IMR-90 (cell line): ENCODE measurements around the gene CSRNP3. TPM values are rescaled to one million over a fixed set of nuclear protein-coding genes. Genes with fewer than 3 reads are reported as not detected.

Experiments
- ATAC-seq: fragments of 200-7000 bp; cut with Tn5 transposase; 2 replicates; pipeline ENCODE4 v1.9.1; 2020; ENCODE audit warnings: low read depth, mild to moderate bottlenecking, moderate library complexity
- BruUV-seq: library from RNA; stranded (reverse); fragments of 400-500 nt; replicated peaks from 2 replicates; lab custom pipeline; 2021; lab: Mats Ljungman, UMichigan
- CTCF ChIA-PET: fragments of 300-600 bp; formaldehyde crosslinking; extraction: SDS; loops from one replicate; lab custom pipeline; 2021; ENCODE audit warnings: antibody characterized with exemption; lab: Yijun Ruan, JAX
- POLR2A ChIA-PET: fragments of 300-600 bp; sonication (Branson Sonifier 250); formaldehyde crosslinking; loops from one replicate; lab custom pipeline; 2022; ENCODE audit warnings: antibody characterized with exemption; ENCODE audit not compliant: unreplicated experiment; lab: Charles Lee
- DNase-seq: peaks from one replicate; pipeline ENCODE4 v3.0.0; 2013
- H2AFZ ChIP-seq: replicated peaks from 2 replicates; pipeline ENCODE3; 2013; ENCODE audit warnings: low read length, mild to moderate bottlenecking; ENCODE audit not compliant: poor library complexity
- H2AK5ac ChIP-seq: 2 replicates; pipeline ENCODE4 v1.6.1; 2013; ENCODE audit warnings: low read depth, low read length, inconsistent platforms
- H2AK9ac ChIP-seq: replicated peaks from 2 replicates; pipeline ENCODE3; 2013; ENCODE audit warnings: mild to moderate bottlenecking, low read depth, low read length, moderate library complexity; ENCODE audit not compliant: poor library complexity
- H2BK120ac ChIP-seq: 2 replicates; pipeline ENCODE4 v1.6.1; 2013; ENCODE audit warnings: low read depth, low read length, inconsistent platforms
- H2BK15ac ChIP-seq: 3 replicates; pipeline ENCODE4 v1.6.1; 2013; ENCODE audit warnings: low read depth, low read length, inconsistent platforms
- H2BK20ac ChIP-seq: 2 replicates; pipeline ENCODE4 v1.6.1; 2013; ENCODE audit warnings: low read depth, mild to moderate bottlenecking, inconsistent platforms, low read length, moderate library complexity
- H2BK5ac ChIP-seq: 2 replicates; pipeline ENCODE4 v1.6.1; 2013; ENCODE audit warnings: mild to moderate bottlenecking, low read depth, low read length, inconsistent platforms; ENCODE audit not compliant: poor library complexity, severe bottlenecking
- H3K14ac ChIP-seq: replicated peaks from 2 replicates; pipeline ENCODE4 v1.6.1; 2013; ENCODE audit warnings: low read depth, low read length, inconsistent platforms
- H3K18ac ChIP-seq: 2 replicates; pipeline ENCODE4 v1.6.1; 2013; ENCODE audit warnings: low read depth, low read length, control low read depth
- H3K23ac ChIP-seq: 2 replicates; pipeline ENCODE4 v1.6.1; 2013; ENCODE audit warnings: low read depth, low read length, inconsistent platforms
- H3K27ac ChIP-seq: 2 replicates; pipeline ENCODE4 v1.5.1; 2013; ENCODE audit warnings: mild to moderate bottlenecking, control low read depth, low read length; ENCODE audit not compliant: insufficient read depth
- H3K27me3 ChIP-seq: 2 replicates; pipeline ENCODE4 v1.6.1; 2013; ENCODE audit warnings: low read length; ENCODE audit not compliant: control insufficient read depth, insufficient read depth
- H3K36me3 ChIP-seq: 2 replicates; pipeline ENCODE4 v1.6.1; 2013; ENCODE audit warnings: low read length, mixed read lengths; ENCODE audit not compliant: control insufficient read depth, insufficient read depth
- H3K4ac ChIP-seq: 2 replicates; pipeline ENCODE4 v1.6.1; 2013; ENCODE audit warnings: low read depth, low read length, inconsistent platforms
- H3K4me1 ChIP-seq: 2 replicates; pipeline ENCODE4 v1.6.1; 2013; ENCODE audit warnings: low read length, mixed read lengths; ENCODE audit not compliant: control insufficient read depth, insufficient read depth
- H3K4me2 ChIP-seq: 2 replicates; pipeline ENCODE4 v1.6.1; 2013; ENCODE audit warnings: low read depth, mild to moderate bottlenecking, control low read depth, low read length, moderate library complexity
- H3K4me3 ChIP-seq: 2 replicates; pipeline ENCODE4 v1.5.1; 2013; ENCODE audit warnings: low read depth, mild to moderate bottlenecking, control low read depth, low read length, moderate library complexity; ENCODE audit not compliant: insufficient read depth
- H3K56ac ChIP-seq: 2 replicates; pipeline ENCODE4 v1.6.1; 2013; ENCODE audit warnings: low read length, inconsistent platforms; ENCODE audit not compliant: insufficient read depth; ENCODE audit errors: extremely low read depth
- H3K79me1 ChIP-seq, 2 experiments: 2 replicates each; pipeline ENCODE4 v1.6.1; 2013; ENCODE audit warnings: low read length in 2 of 2, inconsistent platforms in 1 of 2, low read depth in 1 of 2
- H3K9ac ChIP-seq: 2 replicates; pipeline ENCODE4 v1.6.1; 2013; ENCODE audit warnings: low read depth, low read length, control low read depth
- H3K9me1 ChIP-seq: 2 replicates; pipeline ENCODE4 v1.6.1; 2013; ENCODE audit warnings: low read length, inconsistent platforms; ENCODE audit not compliant: insufficient read depth
- H3K9me3 ChIP-seq: 2 replicates; pipeline ENCODE4 v1.6.1; 2013; ENCODE audit warnings: low read length; ENCODE audit not compliant: control insufficient read depth, insufficient read depth
- H4K20me1 ChIP-seq: 2 replicates; pipeline ENCODE4 v1.6.1; 2013; ENCODE audit warnings: low read length, inconsistent platforms; ENCODE audit not compliant: insufficient read depth
- H4K5ac ChIP-seq: 2 replicates; pipeline ENCODE4 v1.6.1; 2013; ENCODE audit warnings: mild to moderate bottlenecking, low read depth, low read length, control low read depth
- H4K8ac ChIP-seq, 2 experiments: 2 replicates each; pipeline ENCODE4 v1.6.1; 2013; ENCODE audit warnings: low read depth in 2 of 2, low read length in 2 of 2, control low read depth in 1 of 2, inconsistent platforms in 1 of 2
- H4K91ac ChIP-seq: 2 replicates; pipeline ENCODE4 v1.6.1; 2013; ENCODE audit warnings: low read depth, low read length, inconsistent platforms; ENCODE audit not compliant: insufficient read depth
- BHLHE40 ChIP-seq: fragments of 150-350 bp; IDR thresholded peaks from 2 replicates; pipeline ENCODE4 v1.6.1; 2016; ENCODE audit warnings: mild to moderate bottlenecking, low read depth, low read length
- CEBPB ChIP-seq: IDR thresholded peaks from 2 replicates; pipeline ENCODE4 v1.6.1; 2012; ENCODE audit warnings: low read depth, low read length, improper control_type of control experiment
- CHD1 ChIP-seq: IDR thresholded peaks from 2 replicates; pipeline ENCODE4 v1.6.1; 2012; ENCODE audit warnings: low read depth, low read length, improper control_type of control experiment
- FOS ChIP-seq: fragments of 150-350 bp; IDR thresholded peaks from 2 replicates; pipeline ENCODE4 v1.6.1; 2016; ENCODE audit warnings: low read depth, low read length
- MAFK ChIP-seq: IDR thresholded peaks from 2 replicates; pipeline ENCODE4 v1.6.1; 2012; ENCODE audit warnings: low read depth, low read length, improper control_type of control experiment
- MAZ ChIP-seq: IDR thresholded peaks from 2 replicates; pipeline ENCODE4 v1.6.1; 2012; ENCODE audit warnings: low read depth, mild to moderate bottlenecking, low read length, improper control_type of control experiment, moderate library complexity, borderline replicate concordance
- MXI1 ChIP-seq: IDR thresholded peaks from 2 replicates; pipeline ENCODE4 v1.6.1; 2012; ENCODE audit warnings: low read depth, mild to moderate bottlenecking, low read length, moderate library complexity, borderline replicate concordance
- NFE2L2 ChIP-seq: fragments of 150-350 bp; IDR thresholded peaks from 2 replicates; pipeline ENCODE4 v1.6.1; 2016; ENCODE audit warnings: low read depth, mild to moderate bottlenecking, low read length
- POLR2A ChIP-seq: IDR thresholded peaks from 2 replicates; pipeline ENCODE4 v1.6.1; 2012; ENCODE audit warnings: mild to moderate bottlenecking, low read depth, low read length
- RAD21 ChIP-seq: IDR thresholded peaks from 2 replicates; pipeline ENCODE4 v1.6.1; 2012; ENCODE audit warnings: low read length, improper control_type of control experiment
- RCOR1 ChIP-seq: IDR thresholded peaks from 2 replicates; pipeline ENCODE4 v1.6.1; 2012; ENCODE audit warnings: mild to moderate bottlenecking, low read length, improper control_type of control experiment; ENCODE audit not compliant: insufficient replicate concordance
- RFX5 ChIP-seq: IDR thresholded peaks from 2 replicates; pipeline ENCODE4 v1.8.0; 2012; ENCODE audit warnings: low read depth, mild to moderate bottlenecking, low read length, moderate library complexity
- SMC3 ChIP-seq: fragments of 150-350 bp; IDR thresholded peaks from 2 replicates; pipeline ENCODE4 v1.6.1; 2016; ENCODE audit warnings: low read depth, mild to moderate bottlenecking, antibody characterized with exemption, low read length, moderate library complexity
- WGBS, 2 experiments: methylation state at CpG; one replicate each; pipeline versions ENCODE4 v1.1.5 to v1.1.7; 2013; ENCODE audit warnings: missing lambda C conversion rate in 2 of 2; ENCODE audit not compliant: insufficient read length in 1 of 2; ENCODE audit errors: extremely low coverage in 2 of 2; 5-methylcytosine and 5-hydroxymethylcytosine counted together
- dilution Hi-C: fragments of 300-500 bp; cut with HindIII; formaldehyde crosslinking; loops from one replicate; pipeline ENCODE4 v1.14.3; 2018; ENCODE audit warnings: low sequenced_read_pairs; ENCODE audit not compliant: unreplicated experiment
- in situ Hi-C: fragments of 300-500 bp; cut with MboI; formaldehyde crosslinking; loops from 3 replicates; pipeline ENCODE4 v1.14.3; 2019; ENCODE audit warnings: low sequenced_read_pairs, inconsistent platforms, mixed read lengths
- intact Hi-C: fragments of 100-400 bp; cut with micrococcal nuclease; formaldehyde crosslinking; loops from 2 replicates; pipeline ENCODE4 v1.10.0; 2022
- polyA plus RNA-seq, 3 experiments: library from polyadenylated mRNA; depleted of rRNA; stranded (reverse); fragments of >200 nt; gene quantifications; 2 replicates each; pipeline ENCODE4 v1.2.3, GENCODE V29; 2012; ENCODE audit warnings: low replicate concordance in 1 of 3
- total RNA-seq: library from RNA; depleted of rRNA; stranded (reverse); fragments of >200 nt; gene quantifications from 2 replicates; pipeline ENCODE4 v1.2.3, GENCODE V29; 2012
- TF ChIP-seq, protein P1 (sequence below): fragments of 150-350 bp; IDR thresholded peaks from 2 replicates; pipeline ENCODE4 v1.6.1; 2017; ENCODE audit warnings: mild to moderate bottlenecking, antibody characterized with exemption, low read length, low read depth
- TF ChIP-seq, protein P2 (sequence below): fragments of 150-350 bp; IDR thresholded peaks from 2 replicates; pipeline ENCODE4 v1.6.1; 2016; ENCODE audit warnings: low read depth, mild to moderate bottlenecking, low read length, moderate library complexity, borderline replicate concordance
- TF ChIP-seq, protein P3 (sequence below): conservative IDR thresholded peaks from 2 replicates; pipeline ENCODE4 v1.5.1; 2012; ENCODE audit warnings: mild to moderate bottlenecking, low read depth, low read length, improper control_type of control experiment

The CSRNP3 gene
- total and polyA plus RNA-seq, 2 of the 4 experiments (the other 2 are of a cell fraction), result 0.21 to 0.72 TPM

DNA sequence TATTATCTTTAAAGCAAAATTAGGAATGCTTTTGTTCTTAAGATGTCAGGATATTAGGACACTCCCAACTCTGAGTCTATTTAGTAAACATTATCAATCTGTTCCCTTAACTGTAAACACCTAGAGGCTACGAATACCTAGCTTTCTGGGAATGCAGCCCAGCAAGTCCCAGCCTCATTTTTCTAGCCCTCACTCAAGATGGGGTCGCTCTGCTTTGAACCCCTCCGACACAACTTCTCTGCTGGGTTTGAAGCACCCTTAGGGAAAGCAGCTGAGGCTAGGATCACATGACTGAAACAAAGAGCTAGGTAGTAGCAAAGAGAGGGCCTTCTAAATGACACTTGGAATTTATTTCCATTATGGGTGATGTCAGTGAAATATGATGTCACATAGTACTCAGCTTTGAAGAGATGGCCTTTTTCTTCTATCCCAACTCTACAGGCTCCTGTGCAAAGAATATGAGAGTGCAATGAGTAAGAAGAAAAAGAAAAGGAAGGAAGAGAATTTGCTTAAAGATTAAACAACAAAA, 114.7 kb downstream of the CSRNP3 start:
- Histone ChIP-seq H3K4me2 (no peak overlapping the region), H3K27me3 (no peaks in the 10 kb centered on the region), H3K4me1 (no peaks in the 10 kb centered on the region), H3K56ac (no peak overlapping the region), H3K23ac (no peak overlapping the region), H2AK5ac (no peak overlapping the region), H3K9me3 (no peaks in the 10 kb centered on the region), H3K79me1 (no peaks in the 10 kb centered on the region), H4K8ac (no peak overlapping the region), H4K20me1 (no peaks in the 10 kb centered on the region), H3K4me3 (no peak overlapping the region), H2AFZ (no peak overlapping the region), H2BK15ac (no peak overlapping the region), H4K91ac (no peak overlapping the region), H3K36me3 (no peaks in the 10 kb centered on the region), H3K9ac (no peak overlapping the region), H3K14ac (no peak overlapping the region), H3K9me1 (no peaks in the 10 kb centered on the region), H4K5ac (no peak overlapping the region), H3K4ac (no peak overlapping the region), H2BK20ac (no peak overlapping the region), H2BK5ac (no peak overlapping the region), H3K27ac (no peak overlapping the region), H2AK9ac (no peak overlapping the region), H3K18ac (no peak overlapping the region), H2BK120ac (no peak overlapping the region)
- intact Hi-C loops (no loop called here), dilution Hi-C loops (no loop called here), in situ Hi-C loops (no loop called here)
- ChIA-PET POLR2A (no interaction called here), CTCF (no interaction called here)
- no CpG with 5 or more reads among the region's 3 CpGs for WGBS, 2 experiments
- BruUV-seq, result no TSS peak
- DNase-seq, result no peak
- no peak for ATAC-seq
- TF ChIP-seq RAD21 (no peak), SMC3 (no peak), MAZ (no peak), NFE2L2 (no peak), RCOR1 (no peak), FOS (no peak), RFX5 (no peak), CHD1 (no peak), MXI1 (no peak), MAFK (no peak), BHLHE40 (no peak), CEBPB (no peak), POLR2A (no peak)
- TF ChIP-seq, protein P1, sequence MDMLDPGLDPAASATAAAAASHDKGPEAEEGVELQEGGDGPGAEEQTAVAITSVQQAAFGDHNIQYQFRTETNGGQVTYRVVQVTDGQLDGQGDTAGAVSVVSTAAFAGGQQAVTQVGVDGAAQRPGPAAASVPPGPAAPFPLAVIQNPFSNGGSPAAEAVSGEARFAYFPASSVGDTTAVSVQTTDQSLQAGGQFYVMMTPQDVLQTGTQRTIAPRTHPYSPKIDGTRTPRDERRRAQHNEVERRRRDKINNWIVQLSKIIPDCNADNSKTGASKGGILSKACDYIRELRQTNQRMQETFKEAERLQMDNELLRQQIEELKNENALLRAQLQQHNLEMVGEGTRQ, result no peak
- TF ChIP-seq, protein P2, sequence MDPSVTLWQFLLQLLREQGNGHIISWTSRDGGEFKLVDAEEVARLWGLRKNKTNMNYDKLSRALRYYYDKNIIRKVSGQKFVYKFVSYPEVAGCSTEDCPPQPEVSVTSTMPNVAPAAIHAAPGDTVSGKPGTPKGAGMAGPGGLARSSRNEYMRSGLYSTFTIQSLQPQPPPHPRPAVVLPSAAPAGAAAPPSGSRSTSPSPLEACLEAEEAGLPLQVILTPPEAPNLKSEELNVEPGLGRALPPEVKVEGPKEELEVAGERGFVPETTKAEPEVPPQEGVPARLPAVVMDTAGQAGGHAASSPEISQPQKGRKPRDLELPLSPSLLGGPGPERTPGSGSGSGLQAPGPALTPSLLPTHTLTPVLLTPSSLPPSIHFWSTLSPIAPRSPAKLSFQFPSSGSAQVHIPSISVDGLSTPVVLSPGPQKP, result no peak
- TF ChIP-seq, protein P3, sequence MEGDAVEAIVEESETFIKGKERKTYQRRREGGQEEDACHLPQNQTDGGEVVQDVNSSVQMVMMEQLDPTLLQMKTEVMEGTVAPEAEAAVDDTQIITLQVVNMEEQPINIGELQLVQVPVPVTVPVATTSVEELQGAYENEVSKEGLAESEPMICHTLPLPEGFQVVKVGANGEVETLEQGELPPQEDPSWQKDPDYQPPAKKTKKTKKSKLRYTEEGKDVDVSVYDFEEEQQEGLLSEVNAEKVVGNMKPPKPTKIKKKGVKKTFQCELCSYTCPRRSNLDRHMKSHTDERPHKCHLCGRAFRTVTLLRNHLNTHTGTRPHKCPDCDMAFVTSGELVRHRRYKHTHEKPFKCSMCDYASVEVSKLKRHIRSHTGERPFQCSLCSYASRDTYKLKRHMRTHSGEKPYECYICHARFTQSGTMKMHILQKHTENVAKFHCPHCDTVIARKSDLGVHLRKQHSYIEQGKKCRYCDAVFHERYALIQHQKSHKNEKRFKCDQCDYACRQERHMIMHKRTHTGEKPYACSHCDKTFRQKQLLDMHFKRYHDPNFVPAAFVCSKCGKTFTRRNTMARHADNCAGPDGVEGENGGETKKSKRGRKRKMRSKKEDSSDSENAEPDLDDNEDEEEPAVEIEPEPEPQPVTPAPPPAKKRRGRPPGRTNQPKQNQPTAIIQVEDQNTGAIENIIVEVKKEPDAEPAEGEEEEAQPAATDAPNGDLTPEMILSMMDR, result no peak
